Measurements from ENCODE around the gene PPP2R3A.
A peak's percentile ranks its signal among the peaks of the same experiment; 100 is the strongest.
"Not testable (repeated sequence)": the region's sequence is repeated elsewhere in the genome, so short reads cannot be mapped to it uniquely, and the experiment has no call there.

The PPP2R3A gene

GRCh38 chr3:136105044-136105443 lies 139.5 kb downstream of the PPP2R3A start:
- no peak for DNase-seq

- DNase-seq, result no peak
Measured at GRCh38 chr3:136106101-136106500, 140.6 kb downstream of the PPP2R3A start.

GRCh38 chr3:136109499-136109898 lies 144.0 kb downstream of the PPP2R3A start:
- no peak for DNase-seq

GRCh38 chr3:136110481-136110880 lies 145.0 kb downstream of the PPP2R3A start:
- DNase-seq, result no peak

- DNase-seq, result no peak
Measured at GRCh38 chr3:136114421-136114820, 148.9 kb downstream of the PPP2R3A start.

- DNase-seq, result not testable (repeated sequence)
Measured at GRCh38 chr3:136119332-136119731, 153.8 kb downstream of the PPP2R3A start.

GRCh38 chr3:136119783-136120182 lies 154.3 kb downstream of the PPP2R3A start:
- DNase-seq, result not testable (repeated sequence)

- DNase-seq, result peak; percentile 29
Measured at GRCh38 chr3:136120373-136121348, 155.1 kb downstream of the PPP2R3A start.

GRCh38 chr3:136122006-136122405 lies 156.5 kb downstream of the PPP2R3A start:
- DNase-seq, result no peak

GRCh38 chr3:136131647-136132046 lies 166.1 kb downstream of the PPP2R3A start:
- not testable (repeated sequence) for DNase-seq

- no peak for DNase-seq
Measured at GRCh38 chr3:136134091-136134490, 168.6 kb downstream of the PPP2R3A start.

- no peak for DNase-seq
Measured at GRCh38 chr3:136135039-136135802, 169.7 kb downstream of the PPP2R3A start.

GRCh38 chr3:136136454-136136853 lies 170.9 kb downstream of the PPP2R3A start:
- DNase-seq, result no peak

- DNase-seq, result no peak
Measured at GRCh38 chr3:136141291-136141785, 175.8 kb downstream of the PPP2R3A start.

- no peak for DNase-seq
Measured at GRCh38 chr3:136141891-136142290, 176.4 kb downstream of the PPP2R3A start.

- DNase-seq, result no peak
Measured at GRCh38 chr3:136142592-136142991, 177.1 kb downstream of the PPP2R3A start.

GRCh38 chr3:136144397-136144796 lies 178.9 kb downstream of the PPP2R3A start:
- DNase-seq, result not testable (repeated sequence)

- DNase-seq, result no peak
Measured at GRCh38 chr3:136146981-136147729, 181.6 kb downstream of the PPP2R3A start.

- no peak for DNase-seq
Measured at GRCh38 chr3:136149667-136150066, 184.1 kb downstream of the PPP2R3A start.

- no peak for DNase-seq
Measured at GRCh38 chr3:136151219-136151618, 185.7 kb downstream of the PPP2R3A start.

- no peak for DNase-seq
Measured at GRCh38 chr3:136152176-136152843, 186.8 kb downstream of the PPP2R3A start.

- no peak for DNase-seq
Measured at GRCh38 chr3:136152963-136153362, 187.4 kb downstream of the PPP2R3A start.
